ENCODE data around the gene NDNF.

Gene NDNF

GRCh38 chr4:121014544-121014943 lies 57.8 kb downstream of the NDNF start:
- no peak for DNase-seq

GRCh38 chr4:121011780-121012340 lies 60.5 kb downstream of the NDNF start:
- DNase-seq, result no peak

GRCh38 chr4:121011138-121011537 lies 61.2 kb downstream of the NDNF start:
- no peak for DNase-seq

- no peak for DNase-seq
Observed at GRCh38 chr4:121009578-121010478, 62.5 kb downstream of the NDNF start.

- no peak for DNase-seq
Observed at GRCh38 chr4:121007660-121008059, 64.7 kb downstream of the NDNF start.

- DNase-seq, result no peak
Observed at GRCh38 chr4:121003863-121004262, 68.5 kb downstream of the NDNF start.

GRCh38 chr4:120995266-120996010 lies 76.9 kb downstream of the NDNF start:
- DNase-seq, result no peak

- no peak for DNase-seq
Observed at GRCh38 chr4:120994521-120994920, 77.8 kb downstream of the NDNF start.

- DNase-seq, result no peak
Observed at GRCh38 chr4:120991885-120992284, 80.5 kb downstream of the NDNF start.

- DNase-seq, result no peak
Observed at GRCh38 chr4:120990246-120990645, 82.1 kb downstream of the NDNF start.

Data from islet precursor cell (in vitro differentiated cells).